SK-N-MC (cell line): ENCODE measurements around the gene CD83.

Source experiments
- DNase-seq: peaks from one replicate; pipeline ENCODE4 v3.0.0-alpha.2; 2011; ENCODE audit warnings: low read depth, low spot score
- H3K27ac ChIP-seq: fragments of 200-600 bp; sonication (generic); 2 replicates; pipeline ENCODE4 v1.5.1; 2016; ENCODE audit warnings: mixed run types
- H3K36me3 ChIP-seq: fragments of 200-600 bp; sonication (generic); 2 replicates; pipeline ENCODE4 v1.6.1; 2017; ENCODE audit warnings: antibody characterized with exemption, low read length, mixed read lengths; ENCODE audit not compliant: insufficient read depth
- H3K4me3 ChIP-seq: fragments of 200-600 bp; sonication (generic); 2 replicates; pipeline ENCODE4 v1.5.1; 2016
- H3K9ac ChIP-seq: fragments of 200-600 bp; sonication (generic); 2 replicates; pipeline ENCODE4 v1.8.0; 2017; ENCODE audit warnings: mixed run types, mixed read lengths; ENCODE audit not compliant: insufficient read length
- H3K9me3 ChIP-seq: fragments of 200-600 bp; sonication (generic); 2 replicates; pipeline ENCODE4 v1.6.1; 2017; ENCODE audit warnings: low read depth, mild to moderate bottlenecking, antibody characterized with exemption, low read length, moderate library complexity, mixed read lengths
- EZH2 ChIP-seq: fragments of 200-600 bp; sonication (generic); IDR thresholded peaks from one replicate; pipeline ENCODE4 v1.6.1; 2017; ENCODE audit warnings: antibody characterized with exemption
- FOXP2 ChIP-seq: optimal IDR thresholded peaks from 2 replicates; pipeline ENCODE3; 2011; ENCODE audit warnings: mild to moderate bottlenecking, moderate library complexity; ENCODE audit not compliant: insufficient read depth; ENCODE audit errors: extremely low read length, control extremely low read depth
- POLR2AphosphoS5 ChIP-seq: IDR thresholded peaks from 2 replicates; pipeline ENCODE4 v1.6.1; 2012; ENCODE audit warnings: mild to moderate bottlenecking, low read depth, low read length, borderline replicate concordance

Gene CD83

GRCh38 chr6:14113976-14114375 lies 3.6 kb upstream of the CD83 start:
- no peak overlapping the region for H3K9ac ChIP-seq
- no peak overlapping the region for H3K27ac ChIP-seq
- TF ChIP-seq FOXP2: no peak
- no peak for TF ChIP-seq POLR2AphosphoS5
- no peak for TF ChIP-seq EZH2
- no peak overlapping the region for H3K4me3 ChIP-seq
- no peaks in the 10 kb centered on the region for H3K9me3 ChIP-seq
- H3K36me3 ChIP-seq: no peaks in the 10 kb centered on the region
- no peak for DNase-seq

- TF ChIP-seq FOXP2: no peak
- Histone ChIP-seq H3K36me3 (peaks cover 27% of the 10 kb centered on the region), H3K9ac (peak overlapping the region; percentile 71), H3K27ac (no peak overlapping the region), H3K9me3 (no peaks in the 10 kb centered on the region), H3K4me3 (peak overlapping the region; percentile 95)
- no peak for DNase-seq
These were observed 493 bp downstream of the CD83 start for GRCh38 chr6:14118091-14118439.

GRCh38 chr6:14118446-14118845 lies 874 bp downstream of the CD83 start:
- no peak for TF ChIP-seq POLR2AphosphoS5
- TF ChIP-seq EZH2: no peak
- TF ChIP-seq FOXP2: no peak
- H3K4me3 ChIP-seq: peak overlapping the region; percentile 95
- no peak overlapping the region for H3K27ac ChIP-seq
- peak overlapping the region; percentile 71 for H3K9ac ChIP-seq
- H3K9me3 ChIP-seq: no peaks in the 10 kb centered on the region
- no peak for DNase-seq
- H3K36me3 ChIP-seq: peaks cover 27% of the 10 kb centered on the region

- H3K36me3 ChIP-seq: peaks cover 29% of the 10 kb centered on the region
These were observed 2.2 kb downstream of the CD83 start for GRCh38 chr6:14119784-14120183.

GRCh38 chr6:14120546-14120945 lies 3.0 kb downstream of the CD83 start:
- Histone ChIP-seq H3K9ac (no peak overlapping the region), H3K27ac (no peak overlapping the region)

More at GRCh38 chr6:14119784-14120183, 2.2 kb downstream of the CD83 start:
- H3K9ac ChIP-seq: no peak overlapping the region
- H3K9me3 ChIP-seq: no peaks in the 10 kb centered on the region
- H3K27ac ChIP-seq: no peak overlapping the region
- H3K4me3 ChIP-seq: peak overlapping the region; percentile 95
- no peak for TF ChIP-seq FOXP2
- TF ChIP-seq EZH2: no peak
- no peak for TF ChIP-seq POLR2AphosphoS5
- no peak for DNase-seq

GRCh38 chr6:14121936-14122344 lies 4.4 kb downstream of the CD83 start:
- Histone ChIP-seq H3K9me3 (no peaks in the 10 kb centered on the region), H3K9ac (no peak overlapping the region), H3K4me3 (no peak overlapping the region), H3K27ac (no peak overlapping the region), H3K36me3 (peaks cover 31% of the 10 kb centered on the region)
- DNase-seq: no peak
- TF ChIP-seq POLR2AphosphoS5 (no peak), EZH2 (no peak), FOXP2 (no peak)

More at GRCh38 chr6:14120546-14120945, 3.0 kb downstream of the CD83 start:
- H3K36me3 ChIP-seq: peaks cover 31% of the 10 kb centered on the region
- no peak overlapping the region for H3K4me3 ChIP-seq
- no peaks in the 10 kb centered on the region for H3K9me3 ChIP-seq
- TF ChIP-seq FOXP2: no peak
- TF ChIP-seq EZH2: no peak
- no peak for TF ChIP-seq POLR2AphosphoS5
- DNase-seq: no peak

GRCh38 chr6:14123386-14124111 lies 6.0 kb downstream of the CD83 start:
- H3K9ac ChIP-seq: no peak overlapping the region
- peaks cover 31% of the 10 kb centered on the region for H3K36me3 ChIP-seq
- H3K27ac ChIP-seq: no peak overlapping the region
- no peak for DNase-seq
- no peaks in the 10 kb centered on the region for H3K9me3 ChIP-seq
- no peak overlapping the region for H3K4me3 ChIP-seq
- TF ChIP-seq POLR2AphosphoS5 (no peak), FOXP2 (no peak), EZH2 (no peak)

- H3K9me3 ChIP-seq: no peaks in the 10 kb centered on the region
- no peak overlapping the region for H3K9ac ChIP-seq
- H3K27ac ChIP-seq: no peak overlapping the region
- no peak for DNase-seq
- H3K4me3 ChIP-seq: no peak overlapping the region
- TF ChIP-seq EZH2 (no peak), POLR2AphosphoS5 (no peak), FOXP2 (no peak)
- H3K36me3 ChIP-seq: peaks cover 28% of the 10 kb centered on the region
These were observed 7.8 kb downstream of the CD83 start for GRCh38 chr6:14125346-14125745.

GRCh38 chr6:14126191-14126590 lies 8.6 kb downstream of the CD83 start:
- TF ChIP-seq FOXP2 (no peak), EZH2 (no peak), POLR2AphosphoS5 (no peak)
- no peak for DNase-seq
- no peak overlapping the region for H3K9ac ChIP-seq
- no peak overlapping the region for H3K4me3 ChIP-seq
- H3K36me3 ChIP-seq: peaks cover 23% of the 10 kb centered on the region
- H3K27ac ChIP-seq: peak overlapping the region; percentile 90; the same call in 1 of the 2 replicates
- H3K9me3 ChIP-seq: no peaks in the 10 kb centered on the region
